ENCODE data around the gene PRKG1. TPM values are rescaled to one million over a fixed set of nuclear protein-coding genes. Genes with fewer than 3 reads are reported as not detected.

PRKG1 gene
- total RNA-seq, 1 experiment from 2014 or later, result 0.21 TPM

GRCh38 chr10:51706225-51706624 lies 631.9 kb downstream of the PRKG1 start:
- H3K9me3 Mint-ChIP-seq (ENCODE audit: low read depth, unreplicated experiment), result no peaks in the 10 kb centered on the region
- TF ChIP-seq, protein P1, sequence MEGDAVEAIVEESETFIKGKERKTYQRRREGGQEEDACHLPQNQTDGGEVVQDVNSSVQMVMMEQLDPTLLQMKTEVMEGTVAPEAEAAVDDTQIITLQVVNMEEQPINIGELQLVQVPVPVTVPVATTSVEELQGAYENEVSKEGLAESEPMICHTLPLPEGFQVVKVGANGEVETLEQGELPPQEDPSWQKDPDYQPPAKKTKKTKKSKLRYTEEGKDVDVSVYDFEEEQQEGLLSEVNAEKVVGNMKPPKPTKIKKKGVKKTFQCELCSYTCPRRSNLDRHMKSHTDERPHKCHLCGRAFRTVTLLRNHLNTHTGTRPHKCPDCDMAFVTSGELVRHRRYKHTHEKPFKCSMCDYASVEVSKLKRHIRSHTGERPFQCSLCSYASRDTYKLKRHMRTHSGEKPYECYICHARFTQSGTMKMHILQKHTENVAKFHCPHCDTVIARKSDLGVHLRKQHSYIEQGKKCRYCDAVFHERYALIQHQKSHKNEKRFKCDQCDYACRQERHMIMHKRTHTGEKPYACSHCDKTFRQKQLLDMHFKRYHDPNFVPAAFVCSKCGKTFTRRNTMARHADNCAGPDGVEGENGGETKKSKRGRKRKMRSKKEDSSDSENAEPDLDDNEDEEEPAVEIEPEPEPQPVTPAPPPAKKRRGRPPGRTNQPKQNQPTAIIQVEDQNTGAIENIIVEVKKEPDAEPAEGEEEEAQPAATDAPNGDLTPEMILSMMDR (IDR thresholded peaks at IDR 0.05; ENCODE audit: unreplicated experiment), result no peak
- H3K4me3 Mint-ChIP-seq (ENCODE audit: low read depth, unreplicated experiment), result no peak overlapping the region
- H3K27me3 Mint-ChIP-seq (ENCODE audit: unreplicated experiment), result peaks cover 5% of the 10 kb centered on the region
- no peaks in the 10 kb centered on the region for H3K4me1 Mint-ChIP-seq (ENCODE audit: low read depth, unreplicated experiment)
- BruUV-seq (replicated peaks), result no TSS peak
- CTCF ChIA-PET, result no interaction called here
- H3K36me3 Mint-ChIP-seq (ENCODE audit: insufficient read depth, unreplicated experiment), result no peaks in the 10 kb centered on the region
- DNase-seq, result no peak
- no peak overlapping the region for H3K27ac Mint-ChIP-seq (ENCODE audit: unreplicated experiment)
- intact Hi-C loops (cut with micrococcal nuclease; ENCODE audit: unreplicated experiment), result no loop called here

- Mint-ChIP-seq H3K27ac (ENCODE audit: unreplicated experiment) (no peak overlapping the region), H3K4me3 (ENCODE audit: low read depth, unreplicated experiment) (no peak overlapping the region), H3K4me1 (ENCODE audit: low read depth, unreplicated experiment) (no peaks in the 10 kb centered on the region), H3K36me3 (ENCODE audit: insufficient read depth, unreplicated experiment) (no peaks in the 10 kb centered on the region), H3K9me3 (ENCODE audit: low read depth, unreplicated experiment) (no peaks in the 10 kb centered on the region), H3K27me3 (ENCODE audit: unreplicated experiment) (peaks cover 13% of the 10 kb centered on the region)
- intact Hi-C loops (cut with micrococcal nuclease; ENCODE audit: unreplicated experiment), result no loop called here
- CTCF ChIA-PET, result no interaction called here
- TF ChIP-seq, protein P1 (IDR thresholded peaks at IDR 0.05; ENCODE audit: unreplicated experiment), result no peak
- no TSS peak for BruUV-seq (replicated peaks)
- DNase-seq, result no peak
Measured at GRCh38 chr10:51707392-51707791, 633.1 kb downstream of the PRKG1 start.

DNA sequence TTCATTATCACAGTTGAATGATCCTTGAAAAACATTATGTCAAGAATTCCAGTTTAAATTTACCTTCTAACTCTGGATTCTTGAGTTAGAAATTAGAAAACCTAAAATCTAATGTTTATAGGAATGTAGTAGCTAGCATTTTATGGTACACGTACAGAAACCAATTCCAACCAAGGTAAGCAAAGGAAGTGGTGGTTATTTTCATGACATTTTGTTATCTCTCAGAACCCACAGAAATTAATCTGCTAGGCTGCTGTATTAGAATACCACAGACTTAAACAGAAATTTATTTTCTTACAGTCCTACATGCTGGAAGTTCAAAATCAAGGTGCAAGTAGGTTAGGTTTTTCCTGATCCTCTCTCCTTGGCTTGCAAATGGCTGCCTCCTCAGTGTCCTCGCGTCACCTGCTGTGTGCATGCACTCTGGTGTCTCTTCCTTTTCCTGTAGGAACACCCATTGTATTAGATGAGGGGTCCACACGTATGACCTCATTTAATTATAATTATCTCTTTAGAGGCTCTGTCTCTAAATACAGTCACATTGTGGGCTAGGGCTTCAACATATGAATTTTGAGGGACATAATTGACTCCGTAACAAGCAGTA lies 633.6 kb downstream of the PRKG1 start:
- intact Hi-C loops (cut with micrococcal nuclease; ENCODE audit: unreplicated experiment), result no loop called here
- Mint-ChIP-seq H3K4me1 (ENCODE audit: low read depth, unreplicated experiment) (no peaks in the 10 kb centered on the region), H3K9me3 (ENCODE audit: low read depth, unreplicated experiment) (no peaks in the 10 kb centered on the region), H3K4me3 (ENCODE audit: low read depth, unreplicated experiment) (no peak overlapping the region), H3K27me3 (ENCODE audit: unreplicated experiment) (peaks cover 13% of the 10 kb centered on the region), H3K36me3 (ENCODE audit: insufficient read depth, unreplicated experiment) (no peaks in the 10 kb centered on the region), H3K27ac (ENCODE audit: unreplicated experiment) (no peak overlapping the region)
- DNase-seq, result no peak
- BruUV-seq (replicated peaks), result no TSS peak
- CTCF ChIA-PET, result no interaction called here
- TF ChIP-seq, protein P1 (IDR thresholded peaks at IDR 0.05; ENCODE audit: unreplicated experiment), result no peak

DNA sequence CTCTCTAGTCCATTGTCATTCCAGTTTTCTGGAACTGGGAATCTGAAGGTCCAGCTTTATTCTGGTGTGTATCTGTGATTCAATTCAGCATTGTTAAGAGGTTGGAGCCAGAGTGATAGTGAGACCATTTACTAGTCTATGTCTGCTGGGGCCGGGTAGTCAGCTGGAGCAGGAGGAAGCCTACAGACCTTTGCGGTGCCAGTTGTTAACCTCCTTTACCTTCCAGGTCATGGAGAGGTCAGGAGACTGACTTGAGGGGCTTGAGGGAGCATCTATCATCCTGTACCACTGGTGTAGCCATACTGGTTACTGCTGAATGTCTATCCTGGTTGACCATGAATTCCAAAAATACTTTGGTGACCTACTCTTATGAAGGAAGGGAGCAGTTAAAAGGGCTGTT lies 634.3 kb downstream of the PRKG1 start:
- DNase-seq, result no peak
- TF ChIP-seq, protein P1 (IDR thresholded peaks at IDR 0.05; ENCODE audit: unreplicated experiment), result no peak
- Mint-ChIP-seq H3K36me3 (ENCODE audit: insufficient read depth, unreplicated experiment) (no peaks in the 10 kb centered on the region), H3K4me1 (ENCODE audit: low read depth, unreplicated experiment) (no peaks in the 10 kb centered on the region), H3K27ac (ENCODE audit: unreplicated experiment) (no peak overlapping the region), H3K27me3 (ENCODE audit: unreplicated experiment) (peaks cover 13% of the 10 kb centered on the region), H3K4me3 (ENCODE audit: low read depth, unreplicated experiment) (no peak overlapping the region), H3K9me3 (ENCODE audit: low read depth, unreplicated experiment) (no peaks in the 10 kb centered on the region)
- no TSS peak for BruUV-seq (replicated peaks)
- intact Hi-C loops (cut with micrococcal nuclease; ENCODE audit: unreplicated experiment), result no loop called here
- CTCF ChIA-PET, result interaction anchor here (1.0 kb wide), 1 partner anchor 9 kb away, joined by 3 read pairs; no protein-coding TSS in a partner anchor
